ENCODE data around the gene TRMT61B. TPM values are rescaled to one million over a fixed set of nuclear protein-coding genes. Genes with fewer than 3 reads are reported as not detected.

Gene TRMT61B
- total RNA-seq (2012; rRNA removed): 12.5 and 18.3 TPM in 2 replicates

DNA sequence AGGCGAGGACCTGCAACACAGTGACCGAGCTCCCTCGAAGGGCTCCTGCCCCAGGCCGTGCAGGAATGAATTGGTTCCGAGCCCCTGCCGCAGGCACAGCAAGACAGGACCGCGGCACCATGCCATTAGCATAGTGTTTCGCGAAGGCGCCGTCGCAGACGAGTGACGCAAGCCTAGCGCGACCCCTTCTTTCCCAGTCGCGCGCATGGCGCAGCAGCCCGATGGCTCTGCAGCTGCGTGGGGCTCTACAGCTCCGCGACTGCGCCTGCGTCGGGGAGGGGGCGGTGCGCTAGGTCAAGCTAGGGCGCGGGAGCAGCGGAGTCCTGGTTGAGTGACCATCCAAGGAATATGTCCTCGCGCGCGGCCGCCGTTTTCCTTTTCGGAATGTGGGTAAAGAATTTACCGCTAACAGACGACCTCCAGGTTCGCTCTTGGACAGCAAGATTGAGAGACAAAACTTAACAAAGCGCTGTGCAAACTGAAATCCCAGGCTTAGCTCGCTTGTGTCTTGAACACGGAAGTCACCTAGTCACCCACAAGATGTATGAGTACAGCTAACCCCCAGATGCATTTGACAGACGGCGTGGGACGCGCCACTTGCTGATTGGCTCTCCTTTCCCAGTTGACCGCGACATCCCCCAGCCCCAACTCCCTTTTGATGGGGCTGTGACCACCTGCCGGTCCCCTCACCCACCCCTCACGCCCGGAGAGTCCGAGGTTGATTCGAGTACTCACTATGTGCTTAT is at the start of gene TRMT61B:
TRMT61B (minus strand) TSS at position 164 of the 746 bp plus-strand sequence; CDS start at position 132, 32 bp downstream.
- no peaks in the 10 kb centered on the region for H3K36me3 ChIP-seq (ENCODE audit: insufficient read depth, low read length)
- H3K9me3 ChIP-seq (replicated peaks; ENCODE audit: low read length): no peaks in the 10 kb centered on the region
- peaks cover 15% of the 10 kb centered on the region for H3K4me1 ChIP-seq (ENCODE audit: control insufficient read depth, insufficient read depth, low read length)
- H3K27me3 ChIP-seq (ENCODE audit: control insufficient read depth, insufficient read depth, low read length): peaks cover 2% of the 10 kb centered on the region
- H3K9ac ChIP-seq (ENCODE audit: low read depth, low read length): peak within 1 kb of the TSS; percentile 84
- H3K4me3 ChIP-seq (ENCODE audit: low read length): peak within 1 kb of the TSS; percentile 83
- H3K4me2 ChIP-seq (ENCODE audit: low read length): peak within 1 kb of the TSS; percentile 90

DNA sequence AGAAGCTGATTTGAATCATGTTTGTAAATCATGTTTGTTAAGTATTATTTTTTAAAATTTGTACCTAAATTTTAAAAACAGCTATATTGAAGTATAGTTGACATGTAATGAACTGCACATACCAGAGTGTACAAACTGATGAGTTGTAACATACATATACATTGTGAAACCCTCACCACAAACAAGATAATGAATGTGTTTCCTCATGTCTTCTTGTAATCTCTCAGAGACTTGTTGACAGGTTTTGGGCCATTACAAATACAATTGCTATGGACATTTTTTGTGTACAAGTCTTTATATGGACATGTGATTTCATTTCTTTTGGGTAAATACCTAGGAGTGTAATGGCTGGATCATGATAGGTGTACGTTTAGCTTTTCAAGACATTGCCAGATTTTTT is 45.8 kb upstream of the TRMT61B start:
- Histone ChIP-seq H3K4me1 (ENCODE audit: control insufficient read depth, insufficient read depth, low read length) (no peaks in the 10 kb centered on the region), H3K9me3 (replicated peaks; ENCODE audit: low read length) (no peaks in the 10 kb centered on the region), H3K9ac (ENCODE audit: low read depth, low read length) (no peak overlapping the region), H3K4me3 (ENCODE audit: low read length) (no peak overlapping the region), H3K36me3 (ENCODE audit: insufficient read depth, low read length) (peaks cover 63% of the 10 kb centered on the region), H3K4me2 (ENCODE audit: low read length) (no peak overlapping the region), H3K27me3 (ENCODE audit: control insufficient read depth, insufficient read depth, low read length) (no peaks in the 10 kb centered on the region)

DNA sequence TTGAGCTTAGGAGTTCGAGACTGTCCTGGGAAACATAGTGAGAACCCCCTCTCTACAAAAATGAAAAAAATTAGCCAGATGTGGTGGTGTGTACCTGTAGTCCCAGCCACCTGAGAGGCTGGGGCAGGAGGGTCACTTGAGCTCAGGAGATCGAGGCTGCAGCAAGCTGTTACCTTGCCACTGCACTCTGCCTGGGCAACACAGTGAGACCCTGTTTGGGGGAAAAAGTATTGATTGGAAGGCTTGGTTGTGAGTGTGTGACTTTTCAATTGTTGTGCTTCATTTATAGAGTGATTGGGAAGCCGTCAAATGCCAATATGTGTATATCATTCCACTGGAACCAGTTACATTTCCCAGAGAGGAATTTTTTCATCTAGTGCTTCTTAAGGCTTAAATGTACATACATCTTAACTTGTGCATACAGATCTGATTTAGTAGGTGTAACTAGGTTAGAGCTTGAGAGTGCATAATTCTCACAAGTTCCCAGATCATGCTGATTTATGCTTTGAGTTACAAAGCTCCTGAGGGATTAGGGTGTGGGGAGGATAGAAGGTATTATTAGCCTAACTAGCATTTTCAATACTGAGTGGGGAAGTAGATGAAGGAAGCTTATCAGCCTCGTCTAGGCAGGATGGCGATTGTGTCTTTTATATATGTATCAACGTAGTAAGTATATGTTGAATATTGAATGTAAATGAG is 39.7 kb upstream of the TRMT61B start:
- no peaks in the 10 kb centered on the region for H3K27me3 ChIP-seq (ENCODE audit: control insufficient read depth, insufficient read depth, low read length)
- H3K4me2 ChIP-seq (ENCODE audit: low read length): no peak overlapping the region
- H3K4me1 ChIP-seq (ENCODE audit: control insufficient read depth, insufficient read depth, low read length): peaks cover 2% of the 10 kb centered on the region
- peaks cover 62% of the 10 kb centered on the region for H3K36me3 ChIP-seq (ENCODE audit: insufficient read depth, low read length)
- H3K4me3 ChIP-seq (ENCODE audit: low read length): no peak overlapping the region
- no peaks in the 10 kb centered on the region for H3K9me3 ChIP-seq (replicated peaks; ENCODE audit: low read length)
- H3K9ac ChIP-seq (ENCODE audit: low read depth, low read length): no peak overlapping the region

DNA sequence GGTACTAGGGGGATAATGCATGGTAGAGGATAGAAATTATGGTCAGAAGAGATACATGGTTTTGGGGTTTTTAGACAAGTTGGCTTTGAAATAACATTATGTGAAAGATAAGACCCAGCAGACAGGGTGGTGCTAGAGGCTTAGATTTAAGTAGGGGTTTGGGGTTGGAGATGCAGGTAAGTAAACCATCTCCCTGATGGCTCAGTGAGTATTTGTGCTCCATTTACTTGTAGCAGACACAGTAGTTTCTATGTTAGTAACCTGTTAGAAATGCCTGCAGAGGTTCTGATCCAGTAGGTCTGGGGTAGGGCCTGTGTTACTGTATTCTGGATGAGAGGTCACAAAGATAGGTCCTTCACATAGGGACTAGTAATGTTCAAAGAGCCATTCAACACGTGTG is 38.1 kb upstream of the TRMT61B start:
- Histone ChIP-seq H3K27me3 (ENCODE audit: control insufficient read depth, insufficient read depth, low read length) (no peaks in the 10 kb centered on the region), H3K4me3 (ENCODE audit: low read length) (no peak overlapping the region), H3K4me2 (ENCODE audit: low read length) (no peak overlapping the region), H3K36me3 (ENCODE audit: insufficient read depth, low read length) (peaks cover 59% of the 10 kb centered on the region), H3K9ac (ENCODE audit: low read depth, low read length) (no peak overlapping the region), H3K4me1 (ENCODE audit: control insufficient read depth, insufficient read depth, low read length) (peaks cover 11% of the 10 kb centered on the region), H3K9me3 (replicated peaks; ENCODE audit: low read length) (no peaks in the 10 kb centered on the region)

DNA sequence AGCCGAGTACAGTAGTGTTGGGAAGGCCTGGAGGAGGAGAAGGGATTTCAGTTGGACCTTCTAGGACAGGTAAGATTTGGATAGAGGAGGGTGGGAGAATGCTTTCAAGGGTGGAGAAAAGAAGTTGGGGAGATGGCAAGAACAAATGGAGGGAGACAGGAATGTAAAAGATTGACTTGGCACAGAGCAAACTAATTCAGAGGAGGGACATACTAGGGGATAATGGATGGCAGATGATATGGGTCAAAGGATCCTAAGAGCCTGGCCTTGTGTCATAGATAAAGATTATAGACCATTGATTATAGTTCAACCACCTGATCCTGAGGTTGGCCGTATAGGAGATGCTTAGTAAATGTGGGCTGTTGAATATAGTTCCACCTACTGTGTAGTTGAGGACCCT is 36.7 kb upstream of the TRMT61B start:
- Histone ChIP-seq H3K36me3 (ENCODE audit: insufficient read depth, low read length) (peaks cover 61% of the 10 kb centered on the region), H3K4me3 (ENCODE audit: low read length) (no peak overlapping the region), H3K4me2 (ENCODE audit: low read length) (no peak overlapping the region), H3K27me3 (ENCODE audit: control insufficient read depth, insufficient read depth, low read length) (no peaks in the 10 kb centered on the region), H3K9ac (ENCODE audit: low read depth, low read length) (no peak overlapping the region), H3K9me3 (replicated peaks; ENCODE audit: low read length) (no peaks in the 10 kb centered on the region), H3K4me1 (ENCODE audit: control insufficient read depth, insufficient read depth, low read length) (peaks cover 11% of the 10 kb centered on the region)

DNA sequence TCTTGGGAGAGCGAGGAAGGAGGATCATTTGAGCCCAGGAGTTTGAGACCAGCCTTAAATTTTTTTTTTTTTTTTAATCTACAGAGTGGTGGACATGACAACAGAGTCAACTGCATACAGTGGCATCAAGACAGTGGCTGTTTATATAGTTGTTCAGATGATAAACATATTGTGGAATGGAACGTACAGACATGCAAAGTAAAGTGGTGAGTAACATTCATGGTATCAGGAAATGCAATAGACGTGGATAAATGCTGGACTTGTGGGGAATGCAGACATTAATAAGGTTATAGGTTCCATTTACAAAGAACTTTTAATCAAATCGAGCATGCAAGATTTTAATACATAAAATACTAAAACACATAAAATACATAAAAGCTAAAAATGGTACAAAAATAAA is 36.3 kb upstream of the TRMT61B start:
- peaks cover 61% of the 10 kb centered on the region for H3K36me3 ChIP-seq (ENCODE audit: insufficient read depth, low read length)
- no peaks in the 10 kb centered on the region for H3K27me3 ChIP-seq (ENCODE audit: control insufficient read depth, insufficient read depth, low read length)

DNA sequence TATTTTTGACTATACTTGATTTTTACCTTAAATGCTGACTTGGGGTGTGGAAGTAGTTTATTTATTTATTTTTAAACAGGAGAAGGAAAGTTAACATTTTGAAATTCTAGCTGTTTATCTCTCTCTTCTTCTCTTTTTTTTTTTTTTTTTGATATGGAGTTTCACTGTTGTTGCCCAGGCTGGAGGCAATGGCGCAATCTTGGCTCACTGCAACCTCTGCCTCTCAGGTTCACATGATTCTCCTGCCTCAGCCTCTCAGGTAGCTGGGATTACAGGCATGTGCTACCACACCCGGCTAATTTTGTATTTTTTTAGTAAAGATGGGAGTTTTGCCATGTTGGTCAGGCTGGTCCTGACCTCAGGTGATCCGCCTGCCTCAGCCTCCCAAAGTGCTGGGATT is 35.4 kb upstream of the TRMT61B start:
- no peak overlapping the region for H3K9ac ChIP-seq (ENCODE audit: low read depth, low read length)
- no peak overlapping the region for H3K4me3 ChIP-seq (ENCODE audit: low read length)
- no peak overlapping the region for H3K4me2 ChIP-seq (ENCODE audit: low read length)
- H3K9me3 ChIP-seq (replicated peaks; ENCODE audit: low read length): no peaks in the 10 kb centered on the region
- H3K4me1 ChIP-seq (ENCODE audit: control insufficient read depth, insufficient read depth, low read length): peaks cover 21% of the 10 kb centered on the region
- H3K36me3 ChIP-seq (ENCODE audit: insufficient read depth, low read length): peaks cover 61% of the 10 kb centered on the region
- no peaks in the 10 kb centered on the region for H3K27me3 ChIP-seq (ENCODE audit: control insufficient read depth, insufficient read depth, low read length)

More for the DNA sequence above, 36.3 kb upstream of the TRMT61B start:
- H3K4me2 ChIP-seq (ENCODE audit: low read length): no peak overlapping the region
- no peaks in the 10 kb centered on the region for H3K9me3 ChIP-seq (replicated peaks; ENCODE audit: low read length)
- peaks cover 16% of the 10 kb centered on the region for H3K4me1 ChIP-seq (ENCODE audit: control insufficient read depth, insufficient read depth, low read length)
- H3K9ac ChIP-seq (ENCODE audit: low read depth, low read length): no peak overlapping the region
- no peak overlapping the region for H3K4me3 ChIP-seq (ENCODE audit: low read length)

DNA sequence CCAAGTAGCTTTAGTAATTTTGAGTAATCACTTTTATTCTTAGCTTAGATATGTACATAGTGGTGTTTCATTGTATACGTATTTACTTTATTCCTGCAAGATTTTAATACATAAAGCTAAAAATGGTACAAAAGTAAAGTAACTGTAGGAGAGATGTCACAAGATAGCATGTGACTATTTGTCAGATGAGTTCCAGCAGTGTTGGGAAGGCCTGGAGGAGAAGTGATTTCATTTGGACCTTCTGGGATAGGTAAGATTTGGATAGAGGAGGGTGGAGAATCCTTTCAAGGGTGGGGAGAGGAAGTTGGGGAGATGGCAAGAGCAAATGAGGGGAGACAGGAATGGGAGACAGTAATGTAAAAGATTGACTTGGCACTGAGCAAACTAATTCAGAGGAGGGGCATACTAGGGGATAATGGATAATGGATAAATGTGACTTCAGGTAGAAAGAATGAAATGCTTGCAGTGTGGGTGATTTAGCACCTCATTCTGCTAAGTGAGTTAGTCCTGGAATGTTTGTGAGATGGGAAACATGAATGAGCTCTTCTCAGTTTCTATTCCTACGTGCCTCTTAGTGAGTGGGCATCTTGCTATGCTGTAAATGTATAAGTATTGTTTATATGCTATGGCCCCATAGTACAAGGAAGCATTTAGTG is 34.8 kb upstream of the TRMT61B start:
- Histone ChIP-seq H3K4me1 (ENCODE audit: control insufficient read depth, insufficient read depth, low read length) (peaks cover 21% of the 10 kb centered on the region), H3K36me3 (ENCODE audit: insufficient read depth, low read length) (peaks cover 57% of the 10 kb centered on the region), H3K4me3 (ENCODE audit: low read length) (no peak overlapping the region), H3K27me3 (ENCODE audit: control insufficient read depth, insufficient read depth, low read length) (no peaks in the 10 kb centered on the region), H3K9me3 (replicated peaks; ENCODE audit: low read length) (no peaks in the 10 kb centered on the region), H3K4me2 (ENCODE audit: low read length) (no peak overlapping the region), H3K9ac (ENCODE audit: low read depth, low read length) (no peak overlapping the region)

DNA sequence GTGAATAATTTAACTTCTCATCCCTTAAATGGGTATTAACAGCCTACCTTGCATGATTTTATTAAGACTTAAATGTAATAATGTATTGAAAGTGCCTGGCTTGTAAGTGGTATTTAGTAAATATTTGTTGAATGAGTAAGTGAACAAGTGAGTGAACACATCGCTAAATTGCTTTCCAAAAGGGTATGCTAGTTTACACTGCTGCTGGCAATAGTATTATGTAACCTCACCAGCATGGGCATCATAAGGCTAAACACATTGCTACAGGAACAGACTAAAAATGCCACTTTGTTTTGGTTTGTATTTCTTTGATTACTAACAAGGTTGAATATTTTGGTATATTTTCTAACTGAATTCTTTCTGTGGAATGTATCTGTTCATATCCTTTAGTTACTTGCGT is 34.2 kb upstream of the TRMT61B start:
- H3K36me3 ChIP-seq (ENCODE audit: insufficient read depth, low read length): peaks cover 50% of the 10 kb centered on the region
- H3K4me2 ChIP-seq (ENCODE audit: low read length): no peak overlapping the region
- no peaks in the 10 kb centered on the region for H3K9me3 ChIP-seq (replicated peaks; ENCODE audit: low read length)
- no peak overlapping the region for H3K4me3 ChIP-seq (ENCODE audit: low read length)
- H3K4me1 ChIP-seq (ENCODE audit: control insufficient read depth, insufficient read depth, low read length): peaks cover 23% of the 10 kb centered on the region
- no peak overlapping the region for H3K9ac ChIP-seq (ENCODE audit: low read depth, low read length)
- no peaks in the 10 kb centered on the region for H3K27me3 ChIP-seq (ENCODE audit: control insufficient read depth, insufficient read depth, low read length)

DNA sequence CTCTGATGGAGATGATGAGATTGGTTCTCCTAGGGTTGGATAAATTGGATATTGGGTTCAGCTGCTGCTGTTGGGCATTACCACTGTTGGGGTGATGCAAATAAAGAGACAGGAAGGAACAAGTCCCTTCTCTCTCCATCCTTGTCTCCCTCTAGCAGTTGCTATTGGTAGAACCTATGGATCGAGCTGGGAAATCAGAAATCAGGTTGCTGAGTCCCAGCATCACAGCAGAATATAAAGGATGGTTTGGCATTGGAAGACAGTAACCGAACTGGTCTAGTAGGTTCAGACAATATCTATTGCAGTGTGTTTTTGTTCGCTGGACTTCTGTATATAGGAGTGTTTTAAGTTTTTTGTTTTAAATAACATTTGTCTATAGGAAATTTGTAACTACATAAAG is 32.5 kb upstream of the TRMT61B start:
- Histone ChIP-seq H3K4me2 (ENCODE audit: low read length) (no peak overlapping the region), H3K9ac (ENCODE audit: low read depth, low read length) (no peak overlapping the region), H3K9me3 (replicated peaks; ENCODE audit: low read length) (no peaks in the 10 kb centered on the region), H3K4me3 (ENCODE audit: low read length) (no peak overlapping the region), H3K36me3 (ENCODE audit: insufficient read depth, low read length) (peaks cover 40% of the 10 kb centered on the region), H3K4me1 (ENCODE audit: control insufficient read depth, insufficient read depth, low read length) (peaks cover 40% of the 10 kb centered on the region), H3K27me3 (ENCODE audit: control insufficient read depth, insufficient read depth, low read length) (no peaks in the 10 kb centered on the region)

DNA sequence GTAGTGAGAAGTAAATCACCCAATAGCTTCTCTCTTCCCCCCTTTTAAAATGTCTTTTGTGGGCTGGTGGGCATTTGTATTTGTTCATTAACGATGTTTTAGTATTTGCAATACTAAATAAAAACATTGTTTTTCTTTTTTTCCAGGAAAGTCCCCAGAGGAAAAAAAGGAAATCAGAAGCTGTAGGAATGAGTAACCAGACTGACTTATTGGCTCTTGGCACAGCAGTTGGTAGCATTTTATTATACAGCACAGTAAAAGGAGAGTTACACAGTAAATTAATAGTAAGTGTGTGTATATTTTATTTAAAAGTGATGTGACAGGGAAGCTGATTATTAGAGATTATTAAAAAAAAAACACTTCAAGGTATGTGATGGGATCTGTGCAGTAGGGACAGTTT is 31.7 kb upstream of the TRMT61B start:
- peaks cover 35% of the 10 kb centered on the region for H3K36me3 ChIP-seq (ENCODE audit: insufficient read depth, low read length)
- no peaks in the 10 kb centered on the region for H3K27me3 ChIP-seq (ENCODE audit: control insufficient read depth, insufficient read depth, low read length)
- no peak overlapping the region for H3K4me3 ChIP-seq (ENCODE audit: low read length)
- H3K9ac ChIP-seq (ENCODE audit: low read depth, low read length): no peak overlapping the region
- H3K9me3 ChIP-seq (replicated peaks; ENCODE audit: low read length): no peaks in the 10 kb centered on the region
- no peak overlapping the region for H3K4me2 ChIP-seq (ENCODE audit: low read length)
- H3K4me1 ChIP-seq (ENCODE audit: control insufficient read depth, insufficient read depth, low read length): peaks cover 46% of the 10 kb centered on the region

All from skeletal muscle satellite cell (primary cell).